H1 (cell line): ENCODE results near the gene WASF3. TPM values are rescaled to one million over a fixed set of nuclear protein-coding genes. Genes with fewer than 3 reads are reported as not detected.

Experiments
- CTCF ChIA-PET: fragments of 300-600 bp; sonication (Branson Sonifier 250); formaldehyde crosslinking; loops from one replicate; lab custom pipeline; 2021; ENCODE audit not compliant: partially characterized antibody; lab: Charles Lee
- POLR2A ChIA-PET: fragments of 300-600 bp; sonication (Branson Sonifier 250); formaldehyde crosslinking; loops from one replicate; lab custom pipeline; 2021; ENCODE audit warnings: inconsistent platforms; ENCODE audit not compliant: partially characterized antibody; lab: Charles Lee
- DNase-seq, 2 experiments: peaks; one replicate each; pipeline versions ENCODE4 v3.0.0 to v3.0.0-alpha.2; 2010 to 2022; ENCODE audit warnings: low spot score in 2 of 2, low read depth in 1 of 2, mixed read lengths in 1 of 2
- FAIRE-seq: peaks from 2 replicates; lab custom pipeline; 2011; peaks lifted over from hg19 to GRCh38; lab: Jason Lieb, UNC
- H2AFZ ChIP-seq: 2 replicates; pipeline ENCODE4 v1.8.1; 2012; ENCODE audit warnings: low read length, inconsistent platforms
- H2AK5ac ChIP-seq: 2 replicates; pipeline ENCODE4 v1.6.1; 2013; ENCODE audit warnings: low read depth, low read length
- H2BK120ac ChIP-seq: replicated peaks from 2 replicates; pipeline ENCODE3; 2013; ENCODE audit warnings: low read depth, low read length, inconsistent platforms
- H2BK12ac ChIP-seq: 2 replicates; pipeline ENCODE4 v1.6.1; 2013; ENCODE audit warnings: low read depth, low read length
- H2BK15ac ChIP-seq: 2 replicates; pipeline ENCODE4 v1.6.1; 2013; ENCODE audit warnings: low read length
- H2BK20ac ChIP-seq: 2 replicates; pipeline ENCODE4 v1.6.1; 2013; ENCODE audit warnings: low read length
- H2BK5ac ChIP-seq: 2 replicates; pipeline ENCODE4 v1.6.1; 2013; ENCODE audit warnings: low read depth, low read length
- H3K14ac ChIP-seq: 2 replicates; pipeline ENCODE4 v1.6.1; 2013; ENCODE audit warnings: inconsistent platforms; ENCODE audit not compliant: insufficient read length
- H3K18ac ChIP-seq: 2 replicates; pipeline ENCODE4 v1.6.1; 2013; ENCODE audit warnings: low read length; ENCODE audit errors: extremely low read depth
- H3K23ac ChIP-seq: 2 replicates; pipeline ENCODE4 v1.6.1; 2013; ENCODE audit warnings: inconsistent platforms; ENCODE audit not compliant: insufficient read length
- H3K23me2 ChIP-seq: 2 replicates; pipeline ENCODE4 v1.6.1; 2013; ENCODE audit warnings: low read depth, low read length
- H3K27ac ChIP-seq: 2 replicates; pipeline ENCODE4 v1.6.1; 2011; ENCODE audit warnings: low read depth, low read length, inconsistent platforms
- H3K27me3 ChIP-seq, 4 experiments: replicated peaks in 1 of 4; 1 replicate in 1 of 4; 2 replicates in 3 of 4; pipeline versions ENCODE4 v1.6.1 to v1.8.1; 2011 to 2013; ENCODE audit warnings: low read length in 3 of 4, mild to moderate bottlenecking in 3 of 4, inconsistent platforms in 2 of 4, mixed read lengths in 2 of 4, moderate library complexity in 1 of 4; ENCODE audit not compliant: control insufficient read depth in 3 of 4, insufficient read depth in 3 of 4; ENCODE audit errors: extremely low read depth in 1 of 4
- H3K36me3 ChIP-seq, 4 experiments: 2 replicates each; pipeline versions ENCODE4 v1.6.1 to v1.8.1; 2011 to 2013; ENCODE audit warnings: mild to moderate bottlenecking in 4 of 4, low read length in 3 of 4, moderate library complexity in 2 of 4, control low read depth in 1 of 4, inconsistent platforms in 1 of 4; ENCODE audit not compliant: insufficient read depth in 4 of 4, control insufficient read depth in 2 of 4
- H3K4ac ChIP-seq: replicated peaks from 2 replicates; pipeline ENCODE3; 2013; ENCODE audit warnings: low read length, low read depth, mixed read lengths, inconsistent platforms; ENCODE audit not compliant: insufficient read length
- H3K4me1 ChIP-seq, 4 experiments: replicated peaks in 1 of 4; 1 replicate in 1 of 4; 2 replicates in 3 of 4; pipeline versions ENCODE4 v1.6.1 to v1.8.1; 2011 to 2013; ENCODE audit warnings: low read length in 3 of 4, inconsistent platforms in 2 of 4, mixed read lengths in 1 of 4; ENCODE audit not compliant: insufficient read depth in 4 of 4, control insufficient read depth in 3 of 4
- H3K4me2 ChIP-seq, 2 experiments: 2 replicates each; pipeline versions ENCODE4 v1.6.1 to v1.8.1; 2011 to 2013; ENCODE audit warnings: low read depth in 2 of 2, low read length in 2 of 2, control low read depth in 1 of 2, inconsistent platforms in 1 of 2, mild to moderate bottlenecking in 1 of 2; ENCODE audit not compliant: insufficient read depth in 1 of 2
- H3K4me3 ChIP-seq, 4 experiments: fragments of 200-600, 300-600 bp in 1 of 4; sonication (generic), shearing (Covaris generic), sonication (Bioruptor Twin) in 1 of 4; 2 replicates each; pipeline versions ENCODE4 v1.5.1 to v1.8.1; 2011 to 2016; ENCODE audit warnings: low read length in 4 of 4, low read depth in 3 of 4, control low read depth in 2 of 4, inconsistent platforms in 2 of 4, mild to moderate bottlenecking in 2 of 4, mixed read lengths in 1 of 4, moderate library complexity in 1 of 4; ENCODE audit not compliant: insufficient read depth in 2 of 4; ENCODE audit errors: extremely low read depth in 1 of 4
- H3K56ac ChIP-seq: replicated peaks from 2 replicates; pipeline ENCODE3; 2013; ENCODE audit warnings: low read depth, mild to moderate bottlenecking, mixed read lengths, low read length, inconsistent platforms; ENCODE audit not compliant: insufficient read length
- H3K79me1 ChIP-seq: 2 replicates; pipeline ENCODE4 v1.6.1; 2013; ENCODE audit warnings: low read depth, low read length, control low read depth
- H3K79me2 ChIP-seq, 2 experiments: 2 replicates each; pipeline versions ENCODE4 v1.6.1 to v1.8.1; 2012 to 2013; ENCODE audit warnings: low read length in 2 of 2, mild to moderate bottlenecking in 2 of 2, inconsistent platforms in 1 of 2; ENCODE audit not compliant: insufficient read depth in 2 of 2, control insufficient read depth in 1 of 2
- H3K9ac ChIP-seq, 4 experiments: replicated peaks in 1 of 4; 1 replicate in 1 of 4; 2 replicates in 3 of 4; pipeline versions ENCODE4 v1.6.1 to v1.8.1; 2011 to 2013; ENCODE audit warnings: low read depth in 3 of 4, low read length in 3 of 4, control low read depth in 2 of 4, mild to moderate bottlenecking in 2 of 4, moderate library complexity in 2 of 4, inconsistent platforms in 1 of 4; ENCODE audit errors: extremely low read depth in 1 of 4
- H3K9me3 ChIP-seq, 2 experiments: 2 replicates each; pipeline versions ENCODE4 v1.6.1 to v1.8.1; 2012 to 2013; ENCODE audit warnings: mild to moderate bottlenecking in 2 of 2, moderate library complexity in 2 of 2, control low read depth in 1 of 2, inconsistent platforms in 1 of 2, low read depth in 1 of 2, low read length in 1 of 2, mixed read lengths in 1 of 2; ENCODE audit not compliant: insufficient read depth in 2 of 2
- H4K20me1 ChIP-seq, 2 experiments: replicated peaks in 1 of 2; 2 replicates each; pipeline versions ENCODE3 to v1.8.1; 2011 to 2013; ENCODE audit warnings: inconsistent platforms in 2 of 2, low read length in 2 of 2, mild to moderate bottlenecking in 1 of 2; ENCODE audit not compliant: insufficient read depth in 2 of 2, control insufficient read depth in 1 of 2
- H4K5ac ChIP-seq: 2 replicates; pipeline ENCODE4 v1.6.1; 2013; ENCODE audit warnings: low read length, low read depth, mixed read lengths, inconsistent platforms; ENCODE audit not compliant: insufficient read length
- H4K8ac ChIP-seq: 2 replicates; pipeline ENCODE4 v1.8.0; 2013; ENCODE audit warnings: mild to moderate bottlenecking, moderate library complexity, low read length, inconsistent platforms; ENCODE audit not compliant: insufficient read depth; ENCODE audit errors: extremely low read depth
- H4K91ac ChIP-seq: replicated peaks from 2 replicates; pipeline ENCODE3; 2013; ENCODE audit warnings: low read length, mixed read lengths, inconsistent platforms; ENCODE audit not compliant: insufficient read length
- ATF3 ChIP-seq: IDR thresholded peaks from 2 replicates; pipeline ENCODE4 v1.6.1; 2011; ENCODE audit warnings: low read depth, mild to moderate bottlenecking, low read length; ENCODE audit not compliant: insufficient read depth
- CHD2 ChIP-seq: IDR thresholded peaks from 2 replicates; pipeline ENCODE4 v1.6.1; 2012; ENCODE audit warnings: low read length, improper control_type of control experiment
- EGR1 ChIP-seq: IDR thresholded peaks from 2 replicates; pipeline ENCODE4 v1.6.1; 2011; ENCODE audit warnings: low read depth, low read length, borderline replicate concordance
- EZH2 ChIP-seq: fragments of 200-600 bp; sonication (generic); IDR thresholded peaks from 2 replicates; pipeline ENCODE4 v1.7.1; 2012; ENCODE audit warnings: low read depth, mild to moderate bottlenecking, moderate library complexity, low read length, inconsistent platforms; ENCODE audit not compliant: severe bottlenecking
- POLR2AphosphoS5 ChIP-seq: IDR thresholded peaks from 2 replicates; pipeline ENCODE4 v1.6.1; 2011; ENCODE audit warnings: low read depth, low read length
- POU5F1 ChIP-seq: IDR thresholded peaks from 2 replicates; pipeline ENCODE4 v1.6.1; 2011; ENCODE audit warnings: low read depth, mild to moderate bottlenecking, low read length, moderate library complexity
- RFX5 ChIP-seq: IDR thresholded peaks from 2 replicates; pipeline ENCODE4 v1.6.1; 2011; ENCODE audit warnings: low read depth, low read length, improper control_type of control experiment, borderline replicate concordance
- SAP30 ChIP-seq: fragments of 300-600 bp; sonication (generic); IDR thresholded peaks from 2 replicates; pipeline ENCODE4 v1.7.1; 2012; ENCODE audit warnings: low read length, moderate library complexity, mild to moderate bottlenecking, inconsistent platforms; ENCODE audit not compliant: insufficient read depth, insufficient replicate concordance
- TEAD4 ChIP-seq: IDR thresholded peaks from 2 replicates; pipeline ENCODE4 v1.6.1; 2012; ENCODE audit warnings: low read depth, low read length, inconsistent platforms, mixed read lengths
- WGBS, 2 experiments: shearing (Covaris generic) in 1 of 2; methylation state at CpG; one replicate each; pipeline versions ENCODE4 v1.1.6 to v1.1.7; 2013 to 2015; ENCODE audit warnings: low lambda C conversion rate in 2 of 2, mixed read lengths in 2 of 2, inconsistent platforms in 1 of 2, low coverage in 1 of 2, missing lambda C conversion rate in 1 of 2; ENCODE audit not compliant: insufficient replicate concordance in 2 of 2, insufficient coverage in 1 of 2, insufficient read length in 1 of 2; ENCODE audit errors: extremely low coverage in 1 of 2, missing lambda C conversion rate in 1 of 2; 5-methylcytosine and 5-hydroxymethylcytosine counted together
- polyA plus RNA-seq, 7 experiments: library from polyadenylated mRNA; depleted of rRNA in 3 of 7; stranded (reverse) in 5 of 7; unstranded in 2 of 7; fragments of >200 nt in 5 of 7; fragments of 200-250 nt in 2 of 7; gene quantifications; 1 replicate in 5 of 7; 2 replicates in 1 of 7; 4 replicates in 1 of 7; pipeline versions ENCODE4 v1.2.1 to v1.2.3, GENCODE V29; 2011 to 2013; ENCODE audit warnings: missing spikeins in 2 of 7, mixed read lengths in 2 of 7
- total RNA-seq: library from RNA; stranded (reverse); fragmentation: NEBNext Ultra II Directional; extraction: Animal tissue kit (Norgen Biotek cat#: 25700); gene quantifications from 2 replicates; pipeline ENCODE4 v1.2.1, GENCODE V29; 2021

WASF3 gene
- total and polyA plus RNA-seq, 2 of the 8 experiments (the other 6 are each of a cell fraction or from before 2014, with no cell fraction given) = 18.7 to 39.8 TPM

- no peaks in the 10 kb centered on the region for H3K27me3 ChIP-seq
- H2AFZ ChIP-seq = no peak overlapping the region
- peaks cover 0 to 3% (median 0%) of the 10 kb centered on the region in 4 experiments; a peak in 1 of 7 replicates for H3K4me1 ChIP-seq
- no peak for TF ChIP-seq ATF3
- TF ChIP-seq SAP30 = no peak
- no peak for TF ChIP-seq EGR1
- TF ChIP-seq RFX5 = no peak
- no peak for TF ChIP-seq EZH2
- no peak for TF ChIP-seq CHD2
- no peak for TF ChIP-seq POU5F1
- no peak for TF ChIP-seq POLR2AphosphoS5
- no peak for TF ChIP-seq TEAD4
- H3K14ac ChIP-seq = no peak overlapping the region
- H3K36me3 ChIP-seq = no peaks in the 10 kb centered on the region
- no peak for FAIRE-seq
- H2BK12ac ChIP-seq = no peak overlapping the region
- peaks cover 0 to 4% of the 10 kb centered on the region in 2 experiments; a peak in 1 of 4 replicates for H3K9me3 ChIP-seq
- H3K4me3 ChIP-seq = no peak overlapping the region
- H2BK15ac ChIP-seq = no peak overlapping the region
- no peak overlapping the region for H3K4me2 ChIP-seq
- DNase-seq = no peak
- ChIA-PET POLR2A (no interaction called here), CTCF (interaction anchor here (0.6 to 1.7 kb wide), 3 partner anchors 14 to 356 kb away, joined by 3 to 5 read pairs (median 3); no protein-coding TSS in a partner anchor)
- peaks cover 0 to 2% of the 10 kb centered on the region in 2 experiments for H4K20me1 ChIP-seq
- no peak overlapping the region for H4K8ac ChIP-seq
- H3K4ac ChIP-seq = no peak overlapping the region
- no peaks in the 10 kb centered on the region for H3K23me2 ChIP-seq
- no peak overlapping the region for H4K5ac ChIP-seq
- H3K27ac ChIP-seq = no peak overlapping the region
- no peak overlapping the region for H3K9ac ChIP-seq
- peaks cover 2% of the 10 kb centered on the region; the same call in 1 of the 2 replicates for H3K79me1 ChIP-seq
- H3K18ac ChIP-seq = no peak overlapping the region
- peaks cover 0 to 62% of the 10 kb centered on the region in 2 experiments; a peak in 3 of 4 replicates for H3K79me2 ChIP-seq
- WGBS, 2 experiments = 95% methylated on average over 1 of the region's 1 CpG; no CpG with 5 or more reads in 1 of the 2 experiments
- H2BK120ac ChIP-seq = no peak overlapping the region
- no peak overlapping the region for H4K91ac ChIP-seq
- H3K56ac ChIP-seq = no peak overlapping the region
- H2AK5ac ChIP-seq = no peak overlapping the region
- H2BK5ac ChIP-seq = no peak overlapping the region
- H2BK20ac ChIP-seq = no peak overlapping the region
- no peak overlapping the region for H3K23ac ChIP-seq
Measured at GRCh38 chr13:26600343-26600742, 42.9 kb downstream of the WASF3 start.
